ENCODE data around the gene EXOC4.
"Not testable (repeated sequence)": the region's sequence is repeated elsewhere in the genome, so short reads cannot be mapped to it uniquely, and the experiment has no call there.

The EXOC4 gene

DNA sequence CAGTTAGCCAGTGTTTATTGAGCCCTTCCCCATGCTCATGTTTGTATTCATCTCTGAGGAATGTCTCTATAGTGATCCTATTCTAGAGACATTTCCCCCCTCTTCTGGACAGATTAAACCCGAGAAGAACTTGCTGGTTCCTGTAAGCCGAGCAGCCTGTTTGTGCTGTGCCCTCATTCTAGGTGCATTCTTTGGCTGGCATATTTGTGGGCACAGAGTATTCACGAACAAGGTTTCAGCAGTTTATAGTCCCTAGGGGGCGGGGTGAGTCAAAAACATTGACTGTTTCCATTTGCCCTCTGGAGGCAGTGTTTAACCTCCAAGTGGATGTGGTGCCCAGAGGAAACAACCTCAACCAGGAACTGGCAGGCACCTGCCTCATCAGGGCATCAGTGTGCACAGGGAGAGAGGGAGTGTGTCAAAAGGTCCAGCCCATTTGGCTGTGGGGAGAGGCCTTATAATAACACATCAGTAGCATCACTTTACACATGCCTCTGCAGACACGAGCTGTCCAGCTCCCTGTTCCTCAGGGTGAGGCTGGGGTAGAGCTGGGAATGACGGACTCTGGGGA, 600.9 kb downstream of the EXOC4 start:
- DNase-seq: peak; percentile 13

DNA sequence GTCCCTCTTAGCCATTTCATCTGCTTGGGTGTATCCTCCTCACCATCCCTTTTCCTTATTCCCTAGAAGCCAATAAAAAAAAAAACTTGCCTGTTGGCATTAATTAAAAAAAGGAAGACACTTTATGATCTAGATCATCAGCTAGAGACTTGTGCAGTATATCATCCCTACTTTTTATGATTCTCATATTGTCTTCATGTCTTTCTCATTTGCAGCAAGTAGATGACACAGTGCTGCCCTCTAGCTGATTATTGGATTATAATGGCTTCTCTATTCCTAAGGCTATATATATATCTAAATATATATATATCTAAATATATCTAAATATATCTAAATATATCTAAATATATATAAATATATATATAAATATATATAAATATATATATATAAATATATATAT, 601.9 kb downstream of the EXOC4 start:
- DNase-seq: peak; percentile 23

DNA sequence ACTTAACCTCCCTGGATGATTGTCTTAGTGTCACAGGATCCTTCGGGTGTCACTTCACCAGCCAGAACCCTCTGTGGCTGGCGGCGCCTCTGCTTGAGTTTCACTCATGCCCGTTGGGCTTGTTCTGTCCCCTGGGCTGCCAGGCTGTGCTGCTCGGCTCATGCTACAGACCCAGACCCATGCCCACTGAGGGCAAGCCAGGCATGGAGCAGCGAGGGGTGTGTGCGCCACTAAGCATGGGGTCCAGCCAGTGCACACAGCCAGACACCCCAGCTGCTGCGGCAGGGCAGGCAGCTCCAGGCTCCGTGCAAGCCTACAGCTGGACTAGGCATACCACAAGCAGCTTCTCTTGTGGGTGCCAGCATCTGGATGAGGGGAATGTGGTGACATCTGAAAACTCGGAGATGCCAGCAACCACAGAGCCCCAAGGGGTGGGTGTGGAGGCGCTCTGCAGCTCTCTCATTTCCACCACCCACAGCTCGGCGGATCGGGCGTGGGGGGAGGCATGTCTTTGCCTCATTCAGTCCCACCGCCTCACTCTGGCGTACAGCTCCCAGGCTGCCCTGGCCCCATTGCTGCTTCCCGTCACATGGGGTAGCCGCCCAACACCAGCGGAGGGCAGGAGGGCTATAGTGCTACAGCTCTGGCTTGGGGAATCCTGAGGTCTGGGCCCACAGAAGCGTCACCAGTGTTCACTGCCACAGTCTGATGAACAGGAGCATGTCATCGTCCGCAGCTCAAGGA, 604.7 kb downstream of the EXOC4 start:
- DNase-seq: no peak

DNA sequence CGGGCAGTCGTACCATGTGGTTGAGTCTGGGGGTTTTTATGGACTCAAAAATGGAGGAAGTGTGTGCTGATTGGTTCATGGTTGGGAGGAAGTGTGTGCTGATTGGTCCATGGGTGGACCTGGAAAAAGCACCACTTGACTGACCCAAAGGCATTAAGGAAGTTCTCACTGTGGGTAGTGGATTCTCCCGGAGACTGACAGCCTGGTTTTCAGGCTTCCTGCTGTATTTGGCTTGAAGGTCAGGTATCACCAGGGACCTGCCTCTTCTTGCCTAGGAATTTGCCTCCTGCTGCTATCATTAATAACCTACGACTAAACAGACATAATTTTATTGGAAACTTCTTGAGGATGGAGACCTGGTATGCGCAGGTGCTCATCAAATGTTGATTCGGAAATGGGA, 605.4 kb downstream of the EXOC4 start:
- no peak for DNase-seq

DNA sequence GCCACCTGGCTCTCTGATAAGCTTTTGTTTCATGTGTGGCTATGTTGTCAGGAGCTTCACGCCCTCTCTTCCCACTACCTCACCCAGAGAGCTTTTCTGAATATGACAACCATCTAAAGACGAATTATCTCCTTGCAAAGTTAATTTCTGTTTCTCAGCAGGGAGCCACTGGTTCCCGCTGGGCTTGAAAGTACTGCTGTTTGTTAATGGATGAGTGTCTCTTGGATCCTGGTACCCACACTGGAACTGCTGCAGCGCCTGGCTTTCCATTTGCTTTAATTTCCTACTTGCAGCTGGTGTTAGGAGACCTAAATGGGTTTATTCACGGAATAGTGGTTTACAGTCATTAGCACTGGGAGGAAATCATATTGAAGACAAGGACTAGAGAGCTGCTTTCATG, 606.4 kb downstream of the EXOC4 start:
- peak; percentile 69 for DNase-seq

DNA sequence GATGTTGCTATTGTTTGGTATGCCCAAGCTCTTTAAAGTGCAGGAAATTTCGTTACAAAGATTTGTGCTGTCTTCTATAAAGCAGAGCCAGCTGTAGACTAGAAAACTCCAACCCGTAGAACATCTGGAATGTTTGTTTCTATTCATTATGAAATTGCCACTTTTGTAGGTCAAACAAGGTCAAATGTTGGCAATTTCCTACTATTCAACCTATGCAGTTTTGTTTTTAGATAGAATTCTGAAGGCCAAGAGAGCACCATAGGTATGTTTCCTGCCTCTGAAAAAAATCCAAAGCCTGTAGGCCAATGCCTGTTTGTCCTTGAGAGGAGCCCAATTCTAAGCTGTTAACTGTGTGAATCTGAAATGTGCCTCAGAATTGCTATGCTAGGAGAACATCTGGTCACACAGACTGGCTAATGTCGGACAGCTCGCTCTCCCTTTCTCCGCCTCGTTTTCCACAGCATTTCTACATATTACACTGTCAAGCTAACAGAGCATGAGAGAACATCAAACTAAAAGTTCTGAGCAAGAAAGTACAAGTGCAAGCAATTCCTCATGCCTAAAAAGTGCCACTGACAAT, 607.1 kb downstream of the EXOC4 start:
- DNase-seq: no peak

DNA sequence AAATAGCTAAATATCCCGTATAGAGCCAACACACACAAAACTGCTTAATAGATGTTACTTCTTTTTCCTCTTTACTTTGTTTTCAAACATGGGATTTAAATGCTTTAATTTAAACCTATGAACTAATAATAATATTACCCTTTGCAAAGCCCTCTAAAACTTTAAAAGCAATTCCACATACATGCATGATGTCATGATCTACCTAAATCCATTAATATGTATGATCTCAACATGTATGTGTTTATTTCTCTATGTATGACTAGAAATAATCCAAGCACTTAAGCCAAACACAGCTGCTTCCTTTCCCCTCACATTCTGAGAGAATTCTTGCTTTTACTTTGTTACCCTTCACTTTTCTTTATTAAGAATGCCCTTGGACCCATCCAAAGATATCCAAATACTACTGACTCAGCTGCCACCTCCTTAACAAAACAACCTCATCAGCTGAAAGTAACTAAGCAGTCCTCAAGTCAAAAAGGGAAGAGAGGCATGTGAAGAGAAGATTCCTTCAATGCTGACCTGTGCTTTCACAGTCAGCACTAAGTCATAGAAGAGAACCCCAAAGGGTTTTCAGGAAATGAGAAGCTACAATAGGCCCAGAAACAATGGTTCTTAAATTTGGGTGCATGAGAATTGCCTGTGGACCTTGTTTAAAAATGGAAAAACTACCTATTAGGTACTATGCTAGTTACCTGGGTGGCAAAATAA, 607.9 kb downstream of the EXOC4 start:
- no peak for DNase-seq

DNA sequence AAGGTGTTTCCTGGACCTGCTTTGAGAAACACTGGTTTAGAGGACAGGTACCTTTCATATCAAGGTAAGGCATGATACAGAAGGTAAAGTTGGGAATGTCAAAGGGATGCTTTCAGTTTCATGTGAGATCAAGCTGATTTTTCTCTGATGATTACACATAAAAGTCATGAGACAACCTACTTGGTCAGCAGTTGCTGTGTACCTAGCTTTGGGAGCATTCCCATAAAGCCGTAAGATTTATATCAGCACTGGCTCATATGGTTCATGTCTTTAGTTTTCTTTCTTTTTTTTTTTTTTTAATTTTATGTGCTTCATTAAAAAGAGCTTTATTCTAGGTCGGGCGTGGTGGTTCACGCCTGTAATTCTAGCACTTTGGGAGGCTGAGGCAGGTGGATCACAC, 609.0 kb downstream of the EXOC4 start:
- DNase-seq: no peak

DNA sequence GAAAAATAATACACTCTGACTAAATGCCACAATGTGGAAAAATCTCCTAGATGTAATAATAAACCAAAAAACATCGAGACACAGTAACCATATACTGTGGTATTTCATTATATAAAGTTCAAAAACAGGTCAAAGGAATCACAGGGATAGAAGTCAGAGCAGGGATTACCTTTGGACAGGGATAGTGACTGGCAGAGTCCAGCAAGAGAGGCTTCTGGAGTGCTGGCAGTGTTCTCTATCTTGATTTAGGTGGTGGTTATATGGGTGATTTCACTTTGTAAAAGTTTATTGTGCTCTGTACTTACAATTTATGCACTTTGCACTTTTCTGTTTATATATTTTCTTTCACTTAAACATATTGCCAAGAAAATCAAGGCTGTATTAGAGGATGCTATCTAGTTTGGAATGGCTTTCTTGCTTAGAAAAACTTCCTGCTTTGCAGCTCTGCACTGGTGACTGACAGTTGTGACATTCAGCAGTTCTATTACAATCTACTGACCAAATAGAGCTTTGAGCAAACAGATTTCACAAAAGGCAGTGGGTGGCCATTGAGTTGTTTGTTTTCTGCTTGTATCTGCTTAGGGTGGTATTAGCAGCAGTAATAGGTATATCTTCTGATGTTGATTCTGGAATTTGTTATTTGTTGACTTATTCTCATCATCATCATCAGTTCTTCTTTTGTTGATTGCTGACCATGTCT, 610.6 kb downstream of the EXOC4 start:
- DNase-seq: no peak

DNA sequence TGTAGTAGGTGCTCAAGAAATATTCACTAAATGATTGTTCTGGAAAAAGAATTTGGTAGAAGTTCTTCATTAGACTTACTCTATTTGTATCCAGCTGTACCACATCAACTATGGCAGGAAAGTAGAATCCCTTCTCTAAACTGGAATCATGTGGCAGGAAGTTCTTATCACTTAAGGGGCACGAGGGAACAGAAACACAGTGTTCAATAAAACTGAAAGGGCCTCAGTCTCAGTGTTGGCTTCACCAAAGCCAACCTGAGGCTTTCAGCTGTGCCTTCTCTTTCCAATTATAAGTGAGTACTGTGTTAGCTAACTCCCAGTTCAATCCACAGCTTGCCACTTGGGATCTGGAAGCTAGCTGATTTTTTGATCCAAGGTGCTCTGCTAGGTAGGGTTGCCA, 616.7 kb downstream of the EXOC4 start:
- DNase-seq: no peak

DNA sequence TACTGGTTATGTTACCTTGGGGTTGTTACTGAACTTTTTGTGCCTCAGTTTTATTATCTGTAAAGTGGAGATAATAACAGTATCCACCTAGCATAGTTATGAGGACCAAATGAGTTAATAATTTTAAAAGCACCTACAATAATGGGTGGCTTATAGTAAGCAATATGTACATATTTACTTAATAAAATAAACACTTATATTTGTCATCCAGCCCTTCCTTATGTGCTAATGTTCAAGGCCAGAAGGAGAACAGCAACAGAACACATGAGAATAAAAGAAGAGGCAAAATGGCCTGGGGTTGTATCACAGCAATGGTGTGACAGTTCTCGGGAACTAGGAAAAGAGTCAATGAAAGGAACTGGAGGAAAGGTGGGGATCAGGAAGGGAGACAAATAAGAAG, 618.9 kb downstream of the EXOC4 start:
- DNase-seq: no peak

DNA sequence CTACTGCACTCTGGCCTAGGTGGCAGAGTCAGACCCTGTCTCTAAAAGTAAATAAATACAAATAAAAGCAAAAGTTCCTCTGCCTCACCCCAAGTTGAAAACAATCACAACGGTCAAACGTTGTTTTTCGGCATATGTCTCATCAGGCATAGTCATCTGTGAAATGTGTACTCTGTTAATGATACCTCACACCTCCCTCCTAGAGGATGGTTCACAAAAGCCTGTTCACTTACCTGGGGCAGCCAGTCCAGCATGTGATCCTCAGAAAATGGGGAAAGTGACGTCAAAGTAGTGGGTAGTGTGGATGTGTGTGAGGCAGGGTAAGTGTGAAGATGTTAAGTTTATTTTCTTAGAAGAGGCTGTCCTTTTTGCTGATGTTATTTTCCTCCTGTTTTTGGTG, 620.3 kb downstream of the EXOC4 start:
- DNase-seq: no peak

DNA sequence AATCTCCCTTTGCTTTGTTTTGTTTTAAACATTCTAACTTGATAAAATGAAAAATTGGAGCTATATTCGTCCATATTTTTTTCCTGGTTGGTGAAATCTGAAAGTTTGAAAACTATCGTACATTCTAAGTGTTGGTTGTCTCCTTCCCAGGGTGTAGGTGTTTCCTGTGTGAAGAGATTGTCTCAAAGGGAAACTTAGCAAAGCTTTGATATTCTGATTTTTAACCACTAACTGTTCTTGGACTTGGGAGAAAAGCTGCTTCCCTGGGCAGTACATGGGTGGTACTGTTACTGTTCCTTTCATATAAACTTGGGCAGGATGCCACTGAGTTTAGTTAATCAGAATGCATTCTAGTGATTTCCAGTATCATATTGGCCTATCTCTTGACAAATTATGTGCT, 620.8 kb downstream of the EXOC4 start:
- DNase-seq: no peak

DNA sequence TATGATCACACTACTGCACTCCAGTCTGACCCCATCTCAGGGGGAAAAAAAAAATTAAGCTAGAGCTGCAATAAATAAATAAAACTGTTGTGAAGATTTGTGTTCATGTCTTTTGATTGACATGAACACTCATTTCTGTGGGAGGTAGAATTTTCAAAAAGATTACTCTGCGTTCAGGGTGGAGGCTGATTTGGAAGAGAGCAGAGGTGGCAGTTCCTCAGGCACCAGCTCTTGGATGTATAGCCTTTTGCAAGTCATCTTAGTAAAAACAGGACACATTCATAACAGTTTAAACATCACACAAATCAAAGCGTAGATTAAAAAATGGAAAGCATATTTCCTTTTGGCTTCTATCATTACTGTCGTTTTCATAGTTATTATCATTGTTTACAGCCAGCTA, 630.7 kb downstream of the EXOC4 start:
- DNase-seq: no peak

DNA sequence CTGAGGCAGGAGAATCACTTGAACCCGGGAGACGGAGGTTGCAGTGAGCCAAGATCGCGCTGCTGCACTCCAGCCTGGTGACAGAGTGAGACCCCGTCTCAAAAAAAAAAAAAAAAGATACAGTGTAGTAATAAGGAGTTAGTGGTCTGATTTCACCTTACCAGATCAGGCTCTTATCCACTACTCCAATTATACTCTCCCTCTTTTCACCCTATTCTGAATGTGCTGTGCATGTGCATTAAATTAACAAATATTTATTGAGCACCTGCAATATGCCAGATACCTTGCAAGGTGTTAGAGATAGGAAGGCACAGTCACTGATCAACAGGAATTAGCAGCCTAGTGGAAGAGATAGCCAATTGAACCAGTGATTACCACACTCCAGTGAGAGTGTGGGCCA, 632.3 kb downstream of the EXOC4 start:
- DNase-seq: no peak

DNA sequence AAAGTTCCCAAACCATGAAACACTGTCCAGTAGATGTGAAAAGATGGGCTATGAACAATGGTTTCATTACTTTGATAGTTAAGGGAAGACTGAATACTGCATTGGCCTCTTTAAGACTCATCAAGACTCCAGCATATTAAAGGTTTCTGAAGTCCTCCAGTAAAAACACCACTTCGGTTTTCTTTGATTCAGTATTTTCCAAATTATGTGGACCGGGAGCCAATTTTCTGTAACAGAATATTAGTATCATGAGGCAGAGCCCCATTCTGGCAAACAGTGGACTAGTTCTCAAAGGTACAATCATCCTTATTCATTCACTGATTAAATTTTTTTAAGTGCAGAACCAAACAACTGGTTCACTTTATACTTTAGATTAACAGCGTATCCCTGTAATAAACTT, 633.2 kb downstream of the EXOC4 start:
- DNase-seq: no peak

DNA sequence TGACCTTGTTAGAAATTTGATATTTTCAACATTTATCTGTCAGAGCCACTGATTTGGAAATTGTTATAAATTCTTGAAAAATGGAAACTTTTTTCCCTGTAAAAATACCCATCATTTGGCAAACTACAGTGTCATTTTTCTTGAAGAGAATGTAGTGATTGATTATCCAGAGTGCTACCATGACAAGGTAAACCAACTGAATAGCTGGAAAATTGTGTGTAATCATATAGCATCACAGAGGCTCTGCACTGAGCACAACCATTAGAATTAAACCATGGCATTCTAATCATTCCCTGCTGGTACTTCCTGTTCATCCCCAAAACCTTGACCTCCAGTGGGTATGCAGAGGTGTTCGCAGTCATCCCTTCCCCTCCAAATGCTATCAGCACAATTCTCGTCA, 633.9 kb downstream of the EXOC4 start:
- DNase-seq: no peak

DNA sequence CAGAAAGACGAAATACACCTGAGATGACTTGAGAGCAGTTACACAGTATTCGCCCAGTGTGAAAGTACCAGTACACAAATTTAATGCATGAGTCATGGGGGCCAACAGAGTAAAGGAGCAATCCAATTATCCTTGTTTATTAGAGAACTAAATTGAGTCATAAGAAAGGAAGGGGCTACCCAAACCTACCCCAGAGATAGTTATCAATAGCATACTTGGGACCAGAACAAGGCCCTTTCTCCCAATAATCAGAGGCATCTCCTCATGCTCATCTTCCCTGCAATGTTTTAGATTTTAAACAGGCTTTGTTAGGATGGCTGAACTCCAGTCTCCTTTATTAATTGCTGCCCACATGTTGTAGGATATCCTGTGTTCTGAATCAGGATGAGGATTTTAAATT, 634.6 kb downstream of the EXOC4 start:
- no peak for DNase-seq

DNA sequence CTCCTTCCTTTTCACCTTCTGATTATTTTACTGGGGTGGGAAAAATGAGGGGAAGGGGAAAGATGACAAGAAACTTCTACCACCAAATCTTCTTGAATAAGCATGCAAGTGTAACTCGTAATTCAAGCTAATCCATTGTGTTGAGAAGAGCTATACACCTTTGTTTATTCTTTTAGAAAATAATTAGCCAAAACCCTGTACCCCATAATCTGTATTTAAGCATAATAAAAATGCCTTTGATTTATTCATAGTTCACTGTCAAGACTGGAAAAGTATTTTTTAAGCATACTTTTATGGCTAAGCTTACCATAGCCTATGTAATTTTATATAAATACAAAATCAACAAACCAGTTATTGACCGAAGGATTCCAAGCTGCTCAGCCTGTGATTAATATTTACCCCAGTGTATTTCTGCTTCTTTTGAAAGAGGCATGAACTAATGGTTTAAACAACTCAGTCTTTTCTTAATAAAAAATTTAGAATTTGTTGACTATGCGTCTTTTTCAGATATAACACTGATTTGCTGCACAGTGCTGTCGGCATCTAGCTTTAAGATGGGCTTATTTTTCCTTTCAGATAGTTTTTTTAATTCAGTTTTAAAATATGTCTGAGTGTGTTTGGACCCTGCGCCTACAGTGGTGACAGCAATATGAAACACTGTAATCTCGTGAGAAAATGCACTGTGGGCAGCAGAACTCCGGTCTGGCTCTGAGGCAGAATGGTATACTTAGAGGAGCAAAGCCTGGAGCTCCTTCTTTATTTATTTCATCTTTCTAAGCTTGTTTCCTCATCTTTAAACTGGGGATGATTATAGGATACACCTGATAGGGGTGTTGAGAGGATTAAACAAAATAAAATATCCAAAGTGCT, 635.4 kb downstream of the EXOC4 start:
- no peak for DNase-seq

DNA sequence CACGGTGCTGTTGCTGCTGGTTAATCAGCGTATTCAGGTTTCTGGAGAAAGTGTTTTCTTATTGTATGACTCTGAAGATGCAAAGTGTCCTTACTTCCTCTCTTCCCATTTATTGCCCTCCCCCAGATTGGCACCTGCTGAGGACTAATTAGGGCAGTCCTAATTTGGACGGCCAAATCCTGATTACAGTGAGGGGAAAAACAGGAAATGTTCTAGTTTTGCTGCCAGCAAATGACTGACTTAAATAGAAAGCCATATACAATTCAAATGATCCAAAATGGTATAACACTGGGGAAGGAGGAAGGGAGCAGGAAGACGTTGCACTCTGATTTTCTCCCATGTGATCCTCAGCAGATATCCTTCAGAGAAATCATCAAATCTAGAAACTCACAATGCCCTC, 651.9 kb downstream of the EXOC4 start:
- no peak for DNase-seq

DNA sequence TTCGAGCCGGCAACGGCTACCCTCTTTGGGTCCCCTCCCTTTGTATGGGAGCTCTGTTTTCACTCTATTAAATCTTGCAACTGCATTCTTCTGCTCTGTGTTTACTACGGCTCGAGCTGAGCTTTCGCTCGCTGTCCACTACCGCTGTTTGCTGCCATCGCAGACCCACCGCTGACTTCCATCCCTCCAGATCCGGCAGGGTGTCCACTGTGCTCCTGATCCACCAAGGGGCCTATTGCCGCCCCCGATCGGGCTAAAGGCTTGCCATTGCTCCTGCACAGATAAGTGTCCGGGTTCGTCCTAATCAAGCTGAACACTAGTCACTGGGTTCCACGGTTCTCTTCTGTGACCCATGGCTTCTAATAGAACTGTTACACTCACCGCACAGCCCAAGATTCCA, 653.7 kb downstream of the EXOC4 start:
- not testable (repeated sequence) for DNase-seq

DNA sequence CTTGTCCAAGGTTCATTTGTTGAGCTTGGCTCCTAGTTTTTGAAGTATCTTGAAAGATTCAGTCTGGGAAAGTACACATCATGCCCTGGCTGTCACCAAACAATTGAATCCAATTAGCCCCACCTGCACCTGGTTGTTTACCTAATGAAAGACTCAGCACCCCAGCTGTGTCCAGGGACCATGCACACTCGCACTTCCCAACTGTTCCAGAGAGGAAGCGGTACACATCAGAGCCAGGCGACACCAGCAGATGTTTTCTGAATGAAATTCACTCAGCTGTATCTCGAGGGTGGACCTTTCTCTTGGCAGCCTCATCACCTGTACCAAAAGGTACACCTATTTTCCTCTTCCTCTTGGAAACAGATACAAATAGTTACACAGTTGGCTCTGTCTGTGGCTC, 657.9 kb downstream of the EXOC4 start:
- peak; percentile 50 for DNase-seq

All from NCI-H2081 treated with DMSO at 0.1 percent for 48 hours (cell line).